Activated CD4-positive, alpha-beta T cell treated with anti-CD3 and anti-CD28 coated beads, Interleukin-2, Interleukin-4, amounts not matched to agents 100 ng/mL and 50 ng/mL, durations not matched to agents 16 hours and 8 hours (primary cell): ENCODE data around the gene GRIN3B.

Experiments
- DNase-seq: peaks from one replicate; pipeline ENCODE4 v3.0.0-alpha.2; 2020; ENCODE audit warnings: low spot score

Gene GRIN3B

DNA sequence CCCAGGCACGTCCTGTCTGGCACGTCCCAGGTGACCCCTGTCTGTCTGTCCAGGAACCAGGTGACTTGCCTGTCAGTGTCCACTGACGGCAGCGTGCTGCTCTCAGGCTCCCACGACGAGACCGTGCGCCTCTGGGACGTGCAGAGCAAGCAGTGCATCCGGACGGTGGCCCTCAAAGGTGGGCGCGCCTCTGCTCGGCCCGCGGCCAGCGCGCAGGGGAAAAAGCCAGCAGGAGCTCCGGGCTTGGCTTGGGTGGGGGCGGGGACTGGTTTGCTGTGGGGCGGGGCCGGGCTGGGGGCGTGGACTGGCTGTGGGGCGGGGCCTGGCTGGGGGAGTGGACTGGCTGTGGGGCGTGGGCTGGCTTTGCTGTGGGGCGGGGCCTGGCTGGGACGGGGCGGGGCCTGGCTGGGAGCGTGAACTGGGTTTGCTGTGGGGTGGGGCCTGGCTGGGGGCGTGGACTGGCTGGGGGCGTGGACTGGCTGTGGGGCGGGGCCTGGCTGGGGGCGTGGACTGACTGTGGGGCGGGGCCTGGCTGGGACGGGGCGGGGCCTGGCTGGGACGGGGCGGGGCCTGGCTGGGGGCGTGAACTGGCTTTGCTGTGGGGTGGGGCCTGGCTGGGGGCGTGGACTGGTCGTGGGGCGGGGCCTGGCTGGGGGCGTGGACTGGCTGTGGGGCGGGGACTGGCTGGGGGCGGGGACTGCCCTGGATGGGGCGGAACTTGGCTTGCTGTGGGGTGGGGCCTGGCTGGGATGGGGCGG is 8.9 kb upstream of the GRIN3B start:
- DNase-seq, result peak; percentile 71

DNA sequence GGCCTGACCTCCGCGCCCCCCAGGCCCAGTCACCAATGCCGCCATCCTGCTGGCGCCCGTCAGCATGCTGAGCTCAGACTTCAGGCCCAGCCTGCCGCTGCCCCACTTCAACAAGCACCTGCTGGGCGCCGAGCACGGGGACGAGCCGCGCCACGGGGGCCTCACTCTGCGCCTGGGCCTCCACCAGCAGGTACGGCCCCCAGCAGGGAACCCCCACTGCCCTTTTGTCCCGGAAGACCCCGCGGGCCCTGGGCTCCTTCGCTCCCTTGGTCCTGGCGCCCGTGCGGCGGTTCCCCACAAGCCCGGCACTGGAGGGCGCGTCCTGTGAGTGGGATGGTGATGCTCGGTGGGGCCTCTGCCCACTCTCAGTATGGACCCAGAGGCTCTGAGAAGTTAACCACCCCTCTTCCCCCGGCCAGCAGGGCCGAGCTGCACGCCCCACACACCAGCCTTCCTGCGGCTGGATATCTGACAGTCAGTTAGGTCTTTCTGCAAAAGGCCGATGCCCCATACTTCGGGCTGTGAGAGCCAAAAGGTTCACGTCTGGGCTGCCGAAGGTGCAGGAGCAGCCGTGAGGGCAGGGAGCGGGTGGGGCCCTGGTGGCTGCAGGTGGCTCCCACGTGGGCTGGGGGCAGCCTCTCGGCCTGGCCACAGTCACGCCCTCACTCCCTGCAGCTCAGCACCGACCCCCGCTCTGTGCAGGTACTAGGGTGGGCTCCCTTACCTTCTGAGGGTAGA is 8.1 kb upstream of the GRIN3B start:
- no peak for DNase-seq

DNA sequence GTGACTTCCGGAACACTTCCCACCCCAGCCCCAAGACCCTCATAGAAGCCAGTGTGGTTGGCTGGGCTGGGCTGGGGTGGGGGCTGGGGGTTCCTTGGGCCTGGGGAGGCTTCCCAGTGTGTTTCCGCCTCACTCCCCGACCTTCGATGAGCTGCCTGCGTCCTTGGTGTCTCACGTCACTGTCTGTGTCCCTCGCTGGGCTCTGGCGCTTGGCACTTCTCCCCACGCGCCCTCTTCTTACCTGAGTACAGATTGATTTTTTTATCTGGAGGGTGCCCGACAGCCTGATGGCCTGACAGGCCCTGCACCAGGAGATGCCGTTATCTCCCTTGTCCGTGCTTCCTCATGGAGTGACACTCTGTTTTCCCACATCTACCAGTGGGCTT is 7.6 kb upstream of the GRIN3B start:
- no peak for DNase-seq

DNA sequence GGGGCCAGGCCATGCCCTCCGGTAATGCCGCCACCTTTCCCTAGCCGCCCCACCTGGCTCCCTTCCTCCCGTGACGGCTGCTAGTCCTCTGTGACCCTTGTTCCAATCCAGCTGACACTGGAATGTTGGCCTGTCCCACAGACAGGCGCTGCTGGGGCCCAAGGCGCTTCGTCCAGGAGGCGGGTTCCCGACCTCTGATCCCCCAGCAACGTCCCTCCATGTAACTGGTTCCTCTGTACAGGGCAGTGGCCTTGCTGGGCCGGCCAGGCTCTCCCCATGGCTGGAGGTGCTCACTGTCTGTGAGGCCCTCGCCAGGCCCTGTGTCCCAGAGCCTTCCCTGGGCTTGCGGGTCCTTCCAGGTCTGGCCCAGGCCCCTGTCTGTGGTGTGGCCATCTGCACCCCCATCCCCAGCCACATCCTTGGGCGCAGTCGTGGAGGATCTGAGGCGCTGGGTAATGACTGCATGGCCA is 6.8 kb upstream of the GRIN3B start:
- no peak for DNase-seq

DNA sequence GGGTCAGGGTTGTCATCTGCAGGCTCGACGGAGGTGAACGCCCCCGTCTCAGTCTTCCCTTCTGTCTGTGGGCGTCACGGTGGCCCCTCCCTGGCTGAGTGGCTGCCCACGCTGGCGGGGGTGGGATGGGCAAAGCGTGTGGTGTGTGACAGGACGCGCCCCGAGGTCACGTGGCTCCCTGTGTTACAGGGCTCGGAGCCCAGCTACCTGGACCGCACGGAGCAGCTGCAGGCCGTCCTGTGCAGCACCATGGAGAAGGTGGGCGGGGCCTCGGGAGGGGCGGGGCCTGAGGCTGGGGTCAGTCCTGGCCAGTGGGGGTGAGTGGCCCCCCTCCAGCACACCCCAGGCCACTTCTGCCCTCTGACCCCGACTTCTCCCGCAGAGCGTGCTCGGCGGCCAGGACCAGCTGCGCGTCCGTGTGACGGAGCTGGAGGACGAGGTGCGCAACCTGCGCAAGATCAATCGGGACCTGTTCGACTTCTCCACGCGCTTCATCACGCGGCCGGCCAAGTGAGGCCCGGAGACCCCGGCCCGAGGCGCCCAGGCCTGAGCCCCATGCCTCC is 6.3 kb upstream of the GRIN3B start:
- DNase-seq, result no peak

DNA sequence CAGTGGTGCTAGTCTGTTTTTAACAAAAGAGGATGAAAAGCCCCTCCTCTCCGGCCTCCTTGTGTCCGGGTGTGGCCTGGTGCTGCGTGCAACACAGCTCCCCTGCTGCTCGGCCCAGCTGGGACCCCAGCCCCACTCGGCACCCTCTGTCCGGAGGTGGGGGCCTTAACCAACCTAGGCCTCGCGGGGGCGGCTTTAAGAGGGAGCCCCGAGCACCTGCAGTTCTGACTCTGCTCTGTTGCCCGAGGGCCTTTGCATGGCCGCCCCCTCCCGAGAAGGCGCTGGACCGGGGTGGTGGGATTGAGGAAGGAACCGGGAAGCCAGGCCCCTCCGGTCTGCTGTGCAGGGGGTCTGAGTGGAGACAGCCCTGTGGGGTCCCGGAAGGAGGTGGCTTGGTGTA is 5.7 kb upstream of the GRIN3B start:
- DNase-seq, result no peak

DNA sequence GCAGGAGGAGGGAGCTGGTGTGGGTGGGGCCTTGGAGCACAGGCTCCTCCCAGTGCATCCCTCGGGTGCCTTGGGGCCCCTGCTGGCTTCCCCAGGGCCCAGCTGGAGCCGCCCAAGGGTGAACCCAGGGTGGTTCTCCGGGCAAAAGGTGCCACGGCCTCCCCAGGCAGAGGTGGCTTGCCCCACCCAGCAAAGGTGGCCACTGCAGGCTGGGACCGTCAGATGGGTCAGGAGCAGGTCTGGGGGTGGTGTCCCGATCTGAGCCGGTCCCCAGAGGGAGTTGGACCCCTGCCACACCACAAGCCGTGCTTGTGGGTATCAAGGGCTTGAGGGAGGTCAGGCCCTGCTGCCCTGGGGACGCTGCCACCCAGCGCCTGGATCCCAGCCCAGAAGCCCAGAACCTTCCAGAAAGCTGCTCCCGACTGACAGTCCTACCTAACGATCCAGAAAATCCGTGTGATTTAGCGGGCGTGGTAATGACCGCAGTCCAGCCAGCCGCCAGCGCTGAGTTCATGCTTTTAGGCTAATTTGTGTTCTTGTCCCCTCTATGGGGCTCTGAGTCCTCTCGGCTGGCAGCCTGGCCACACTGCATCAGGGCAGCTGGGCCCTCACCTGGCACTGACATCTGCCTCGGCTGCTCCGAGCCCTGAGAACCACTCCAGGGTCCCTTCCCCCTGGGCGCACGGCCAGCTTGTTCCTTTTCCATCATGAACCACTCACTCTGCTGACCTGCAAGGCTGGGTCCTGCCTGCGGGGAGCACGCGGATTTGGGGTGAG is 5.0 kb upstream of the GRIN3B start:
- DNase-seq, result no peak

DNA sequence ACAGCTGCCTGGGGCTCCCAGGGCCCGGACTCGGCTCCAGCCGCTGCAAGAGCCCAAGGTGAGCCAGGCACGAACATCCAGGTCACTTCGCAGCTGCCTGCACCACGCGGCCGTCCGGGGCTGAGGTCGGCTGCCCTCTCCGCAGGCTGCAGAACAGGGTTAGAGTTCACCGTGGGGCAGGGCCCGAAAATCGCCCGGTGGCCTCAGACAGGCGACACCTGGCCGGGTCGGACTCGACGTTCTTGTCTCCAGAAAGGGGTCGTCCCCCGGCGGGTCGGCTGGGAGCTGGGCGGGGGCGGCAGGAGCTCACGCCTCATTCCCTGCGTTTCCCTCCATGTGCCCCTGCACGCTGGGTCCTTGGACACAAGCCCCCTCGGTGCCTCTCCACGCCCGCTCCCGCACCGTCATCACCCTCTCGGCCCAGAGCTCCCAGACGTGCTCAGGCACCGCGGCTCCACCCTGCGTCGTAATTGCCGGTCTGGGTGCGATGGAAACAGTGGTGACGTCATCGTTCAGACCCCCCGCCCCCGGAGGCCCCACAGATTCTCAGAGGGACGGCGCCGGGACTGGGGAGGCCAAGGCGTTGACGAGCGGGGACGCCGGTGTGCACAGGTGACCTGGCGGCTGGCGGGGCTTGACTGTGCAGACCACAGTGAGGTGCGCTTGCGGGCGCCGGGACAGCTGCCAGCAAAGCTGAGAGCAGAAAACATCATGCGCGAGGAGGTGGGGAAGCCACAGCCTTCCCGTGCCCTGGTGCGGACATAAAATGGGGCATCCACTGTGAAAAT is 4.0 kb upstream of the GRIN3B start:
- peak; percentile 37 for DNase-seq

DNA sequence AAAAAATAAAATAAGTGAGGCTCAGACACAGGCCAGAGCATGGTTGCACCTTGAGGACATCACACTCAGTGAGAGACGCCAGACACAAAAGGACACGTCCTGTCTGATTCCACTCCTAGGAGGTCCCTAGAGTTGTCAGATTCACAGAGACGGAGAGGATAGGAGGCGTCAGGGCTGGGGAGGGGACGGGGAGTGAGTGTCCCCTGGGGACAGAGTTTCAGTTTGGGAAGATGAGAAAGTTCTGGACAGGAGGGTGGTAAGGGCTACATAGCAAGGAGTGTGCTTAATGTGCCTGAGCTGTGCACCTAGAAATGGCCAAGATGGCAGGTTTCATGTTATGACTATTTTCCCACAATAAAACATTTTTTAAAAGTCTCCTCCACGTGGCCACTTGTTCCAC is 2.2 kb upstream of the GRIN3B start:
- DNase-seq, result no peak

DNA sequence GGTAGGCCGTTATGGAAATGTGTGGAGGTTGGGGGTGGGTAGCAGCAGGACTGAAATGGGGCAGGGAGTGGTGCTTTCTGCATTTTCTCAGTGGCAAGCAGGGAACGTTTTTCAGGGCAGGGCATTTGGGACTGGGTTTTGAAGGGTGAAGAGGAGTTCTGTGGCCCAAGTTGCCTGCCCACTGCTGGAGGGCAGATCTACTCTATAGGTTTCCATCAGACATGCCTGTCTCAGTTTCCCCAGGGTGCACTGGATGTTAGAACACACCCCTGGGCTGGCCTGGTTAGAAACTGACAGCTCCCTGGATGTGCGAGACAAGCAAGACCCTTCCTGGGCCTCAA is 870 bp upstream of the GRIN3B start:
- no peak for DNase-seq

DNA sequence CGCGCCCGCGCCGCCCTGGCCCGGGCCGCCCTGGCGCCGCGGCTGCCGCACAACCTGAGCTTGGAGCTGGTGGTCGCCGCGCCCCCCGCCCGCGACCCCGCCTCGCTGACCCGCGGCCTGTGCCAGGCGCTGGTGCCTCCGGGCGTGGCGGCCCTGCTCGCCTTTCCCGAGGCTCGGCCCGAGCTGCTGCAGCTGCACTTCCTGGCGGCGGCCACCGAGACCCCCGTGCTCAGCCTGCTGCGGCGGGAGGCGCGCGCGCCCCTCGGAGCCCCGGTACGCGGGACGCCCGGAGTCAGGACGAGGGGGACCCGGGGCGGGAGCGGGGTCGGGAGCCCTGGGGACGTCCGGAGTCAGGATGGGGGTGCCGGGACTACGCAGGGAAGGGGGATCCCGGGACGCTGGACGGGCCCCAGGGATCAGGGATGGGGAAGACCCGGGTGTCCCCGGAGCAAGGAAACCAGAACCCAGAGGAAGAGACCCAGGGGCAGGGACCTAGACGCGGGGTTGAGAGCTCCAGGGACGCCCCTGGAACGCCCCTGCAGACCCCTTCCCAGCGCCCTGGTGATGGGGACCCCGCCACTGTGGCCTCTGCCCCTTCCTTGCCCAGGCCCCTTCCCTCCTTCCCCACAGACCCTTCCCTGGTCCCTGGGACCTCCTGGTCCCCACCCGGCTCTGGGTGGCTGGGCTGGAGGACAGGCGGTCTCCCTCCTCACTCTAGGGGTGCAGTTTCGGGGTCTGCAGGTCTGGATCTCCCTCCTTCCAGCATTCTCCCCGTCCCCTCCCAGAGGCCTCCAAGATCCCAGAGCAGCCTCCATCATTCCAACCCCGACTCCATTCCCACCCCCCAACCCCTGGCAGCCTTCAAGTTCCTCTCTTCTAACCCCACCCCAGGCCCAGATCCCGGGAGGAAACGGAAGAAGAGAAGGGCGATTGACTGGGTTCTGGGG is 645 bp downstream of the GRIN3B start:
- DNase-seq, result no peak

DNA sequence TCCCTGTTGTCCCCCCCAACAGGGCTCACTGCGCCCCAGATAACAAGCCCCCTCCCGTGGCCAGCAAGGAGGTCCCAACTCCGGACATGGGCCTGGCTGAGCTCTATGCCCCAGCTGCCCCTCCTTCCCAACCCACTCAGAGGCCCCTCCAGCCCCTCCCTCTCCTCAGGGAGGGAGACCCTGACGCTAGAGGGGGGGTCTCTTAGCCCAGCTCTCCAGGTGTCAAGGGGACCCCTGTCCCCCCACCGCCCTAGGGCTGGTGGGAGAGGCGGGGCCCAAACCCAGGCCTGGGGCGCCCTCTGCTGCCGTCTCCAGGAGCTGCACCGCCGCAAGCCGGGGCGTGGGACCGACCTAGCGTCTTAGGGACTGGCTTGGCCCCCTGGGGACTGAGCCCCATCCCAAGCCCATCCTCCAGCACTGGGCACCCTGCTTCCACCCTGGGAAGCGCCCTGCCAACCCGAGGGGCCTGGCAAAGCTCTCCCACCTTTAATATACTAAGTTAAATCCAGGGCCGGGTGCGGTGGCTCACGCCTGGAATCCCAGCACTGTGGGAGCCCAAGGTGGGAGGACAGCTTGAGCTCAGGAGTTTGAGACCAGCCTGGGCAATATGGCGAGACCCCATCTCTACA is 1.4 kb downstream of the GRIN3B start:
- peak; percentile 66 for DNase-seq

DNA sequence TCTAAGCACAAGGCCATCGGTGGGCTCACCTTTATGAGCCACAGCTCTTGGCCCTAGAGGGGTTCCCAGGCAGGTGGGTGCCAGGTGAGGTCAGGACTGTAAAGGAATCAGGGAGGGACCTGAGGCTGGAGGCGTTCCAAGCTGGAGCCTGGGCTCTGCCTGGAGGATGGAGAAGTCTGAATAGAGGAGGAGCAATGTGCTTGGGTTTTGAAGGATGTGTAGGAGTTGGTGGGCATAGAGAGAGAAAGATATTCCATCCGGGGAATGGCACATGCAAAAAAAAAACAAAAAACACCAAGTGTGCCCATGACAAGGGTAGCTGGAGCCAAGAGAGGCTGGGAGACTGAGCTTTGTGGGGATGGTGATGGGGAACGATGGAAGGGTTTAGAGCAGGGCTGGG is 2.4 kb downstream of the GRIN3B start:
- no peak for DNase-seq

DNA sequence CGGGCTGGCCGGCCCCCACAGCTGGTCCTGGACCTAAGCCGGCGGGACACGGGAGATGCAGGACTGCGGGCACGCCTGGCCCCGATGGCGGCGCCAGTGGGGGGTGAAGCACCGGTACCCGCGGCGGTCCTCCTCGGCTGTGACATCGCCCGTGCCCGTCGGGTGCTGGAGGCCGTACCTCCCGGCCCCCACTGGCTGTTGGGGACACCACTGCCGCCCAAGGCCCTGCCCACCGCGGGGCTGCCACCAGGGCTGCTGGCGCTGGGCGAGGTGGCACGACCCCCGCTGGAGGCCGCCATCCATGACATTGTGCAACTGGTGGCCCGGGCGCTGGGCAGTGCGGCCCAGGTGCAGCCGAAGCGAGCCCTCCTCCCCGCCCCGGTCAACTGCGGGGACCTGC is 3.1 kb downstream of the GRIN3B start:
- no peak for DNase-seq

DNA sequence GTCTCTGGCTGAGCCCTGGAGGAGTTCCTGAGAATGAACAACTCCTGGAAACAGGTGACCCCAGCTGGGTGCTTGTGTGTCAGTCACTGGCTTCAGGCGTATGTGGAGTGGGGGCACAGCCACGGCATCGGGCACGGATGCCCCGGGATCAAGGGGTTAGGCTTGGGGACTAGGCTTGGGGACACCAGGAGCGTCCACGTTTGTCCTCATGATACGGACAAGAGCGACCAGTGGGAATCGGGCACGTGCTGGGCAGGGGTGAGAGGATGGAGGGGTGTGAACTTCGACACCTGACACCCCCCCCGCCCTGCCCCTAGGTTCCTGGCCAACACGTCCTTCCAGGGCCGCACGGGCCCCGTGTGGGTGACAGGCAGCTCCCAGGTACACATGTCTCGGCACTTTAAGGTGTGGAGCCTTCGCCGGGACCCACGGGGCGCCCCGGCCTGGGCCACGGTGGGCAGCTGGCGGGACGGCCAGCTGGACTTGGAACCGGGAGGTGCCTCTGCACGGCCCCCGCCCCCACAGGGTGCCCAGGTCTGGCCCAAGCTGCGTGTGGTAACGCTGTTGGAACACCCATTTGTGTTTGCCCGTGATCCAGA is 4.1 kb downstream of the GRIN3B start:
- DNase-seq, result no peak

DNA sequence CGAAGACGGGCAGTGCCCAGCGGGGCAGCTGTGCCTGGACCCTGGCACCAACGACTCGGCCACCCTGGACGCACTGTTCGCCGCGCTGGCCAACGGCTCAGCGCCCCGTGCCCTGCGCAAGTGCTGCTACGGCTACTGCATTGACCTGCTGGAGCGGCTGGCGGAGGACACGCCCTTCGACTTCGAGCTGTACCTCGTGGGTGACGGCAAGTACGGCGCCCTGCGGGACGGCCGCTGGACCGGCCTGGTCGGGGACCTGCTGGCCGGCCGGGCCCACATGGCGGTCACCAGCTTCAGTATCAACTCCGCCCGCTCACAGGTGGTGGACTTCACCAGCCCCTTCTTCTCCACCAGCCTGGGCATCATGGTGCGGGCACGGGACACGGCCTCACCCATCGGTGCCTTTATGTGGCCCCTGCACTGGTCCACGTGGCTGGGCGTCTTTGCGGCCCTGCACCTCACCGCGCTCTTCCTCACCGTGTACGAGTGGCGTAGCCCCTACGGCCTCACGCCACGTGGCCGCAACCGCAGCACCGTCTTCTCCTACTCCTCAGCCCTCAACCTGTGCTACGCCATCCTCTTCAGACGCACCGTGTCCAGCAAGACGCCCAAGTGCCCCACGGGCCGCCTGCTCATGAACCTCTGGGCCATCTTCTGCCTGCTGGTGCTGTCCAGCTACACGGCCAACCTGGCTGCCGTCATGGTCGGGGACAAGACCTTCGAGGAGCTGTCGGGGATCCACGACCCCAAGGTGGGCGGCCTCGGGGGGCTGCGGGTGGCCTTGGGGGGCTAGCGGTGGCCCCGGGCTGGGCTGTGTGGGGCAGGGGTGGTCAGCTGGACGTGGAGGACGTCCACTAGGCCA is 4.8 kb downstream of the GRIN3B start:
- no peak for DNase-seq

DNA sequence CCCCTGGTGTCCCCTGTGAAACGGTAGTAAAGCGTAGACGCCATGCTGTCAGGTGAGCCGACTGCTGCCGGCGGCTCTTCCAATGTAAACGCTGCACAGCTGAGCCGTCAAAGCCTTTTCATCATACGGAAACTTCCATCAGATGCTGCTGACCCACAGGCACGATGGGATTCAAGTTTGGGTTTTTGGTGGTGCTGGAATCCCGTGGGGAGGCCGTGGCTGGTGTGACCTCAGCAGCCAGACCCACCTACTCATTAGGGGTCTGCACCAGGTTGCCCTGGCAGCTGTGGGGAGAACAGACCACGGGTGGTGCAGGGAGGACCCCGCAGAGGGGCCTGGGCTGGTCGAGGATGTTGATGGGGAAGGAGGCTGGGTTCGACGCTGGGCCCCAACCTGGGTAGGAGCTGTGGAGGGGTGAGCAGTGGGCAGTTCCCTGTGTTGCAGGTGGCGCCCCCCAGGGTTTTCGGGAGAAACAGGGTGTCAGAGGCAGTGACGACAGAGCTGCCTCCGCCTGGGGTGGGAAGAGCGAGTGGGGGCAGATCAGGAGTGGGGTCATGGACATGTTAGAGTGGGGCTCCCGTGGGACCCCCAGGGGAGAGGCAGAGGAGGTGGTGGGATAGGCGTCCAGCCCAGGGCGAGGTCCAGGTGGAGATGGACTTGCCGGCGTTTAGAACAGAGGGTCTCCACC is 6.6 kb downstream of the GRIN3B start:
- no peak for DNase-seq
